OCI-LY1 (cell line): Measurements from ENCODE around the gene LOXL3.

Experiments
- H2AFZ ChIP-seq: fragments of 200-600 bp; sonication (generic), shearing (Covaris generic); 2 replicates; pipeline ENCODE4 v1.6.0; 2014; ENCODE audit warnings: antibody characterized with exemption, mild to moderate bottlenecking, low read length
- H3F3A ChIP-seq: fragments of 200-600 bp; sonication (generic), shearing (Covaris generic); 2 replicates; pipeline ENCODE4 v1.6.0; 2014; ENCODE audit warnings: mild to moderate bottlenecking, antibody characterized with exemption, low read length, moderate library complexity; ENCODE audit not compliant: insufficient read depth
- H3K27ac ChIP-seq: fragments of 200-600 bp; sonication (generic); 2 replicates; pipeline ENCODE4 v1.5.1; 2014; ENCODE audit warnings: low read length, mixed run types, mild to moderate bottlenecking, low read depth; ENCODE audit not compliant: poor library complexity, severe bottlenecking
- H3K27me3 ChIP-seq: fragments of 200-600 bp; sonication (generic); 2 replicates; pipeline ENCODE4 v1.6.0; 2014; ENCODE audit warnings: antibody characterized with exemption, mild to moderate bottlenecking, low read length, moderate library complexity; ENCODE audit not compliant: insufficient read depth
- H3K36me3 ChIP-seq: fragments of 200-600 bp; sonication (generic); 2 replicates; pipeline ENCODE4 v1.6.1; 2014; ENCODE audit warnings: mild to moderate bottlenecking, antibody characterized with exemption, low read length, moderate library complexity, mixed read lengths; ENCODE audit not compliant: insufficient read depth
- H3K4me1 ChIP-seq: fragments of 200-600 bp; sonication (generic); 2 replicates; pipeline ENCODE4 v1.5.1; 2014; ENCODE audit warnings: mild to moderate bottlenecking, low read length, moderate library complexity; ENCODE audit not compliant: insufficient read depth, severe bottlenecking
- H3K4me2 ChIP-seq: fragments of 200-600 bp; sonication (generic), shearing (Covaris generic); 2 replicates; pipeline ENCODE4 v1.6.1; 2014; ENCODE audit warnings: low read length
- H3K4me3 ChIP-seq: fragments of 200-600 bp; sonication (generic); 2 replicates; pipeline ENCODE4 v1.5.1; 2014; ENCODE audit warnings: low read length, low read depth, mild to moderate bottlenecking, mixed read lengths; ENCODE audit not compliant: poor library complexity, severe bottlenecking
- H3K79me2 ChIP-seq: fragments of 200-600 bp; shearing (Covaris generic); 2 replicates; pipeline ENCODE4 v1.6.1; 2016; ENCODE audit warnings: mixed run types, low read length, mixed read lengths; ENCODE audit not compliant: insufficient read depth
- H3K9ac ChIP-seq: fragments of 200-600 bp; sonication (generic), shearing (Covaris generic); 2 replicates; pipeline ENCODE4 v1.6.1; 2014; ENCODE audit warnings: mild to moderate bottlenecking, low read length, mixed read lengths
- H3K9me2 ChIP-seq: fragments of 200-600 bp; sonication (generic), shearing (Covaris generic); 2 replicates; pipeline ENCODE4 v1.6.1; 2014; ENCODE audit warnings: low read depth, mild to moderate bottlenecking, low read length, mixed read lengths
- H3K9me3 ChIP-seq: fragments of 200-600 bp; shearing (Covaris generic); 2 replicates; pipeline ENCODE4 v1.6.1; 2014; ENCODE audit warnings: low read length, mixed read lengths
- H4K20me1 ChIP-seq: fragments of 200-600 bp; sonication (generic), shearing (Covaris generic); 2 replicates; pipeline ENCODE4 v1.6.0; 2016; ENCODE audit warnings: mild to moderate bottlenecking, low read length; ENCODE audit not compliant: insufficient read depth
- CTCF ChIP-seq: fragments of 200-600 bp; sonication (generic), shearing (Covaris generic); IDR thresholded peaks from 2 replicates; pipeline ENCODE4 v1.5.1; 2017; ENCODE audit warnings: mild to moderate bottlenecking, antibody characterized with exemption, low read length, moderate library complexity, mixed read lengths
- EZH2 ChIP-seq: fragments of 200-600 bp; sonication (generic), shearing (Covaris generic); IDR thresholded peaks from 2 replicates; pipeline ENCODE4 v1.8.0; 2017; ENCODE audit warnings: borderline replicate concordance, mixed run types, mild to moderate bottlenecking, antibody characterized with exemption, low read length, moderate library complexity, mixed read lengths

LOXL3 gene

DNA sequence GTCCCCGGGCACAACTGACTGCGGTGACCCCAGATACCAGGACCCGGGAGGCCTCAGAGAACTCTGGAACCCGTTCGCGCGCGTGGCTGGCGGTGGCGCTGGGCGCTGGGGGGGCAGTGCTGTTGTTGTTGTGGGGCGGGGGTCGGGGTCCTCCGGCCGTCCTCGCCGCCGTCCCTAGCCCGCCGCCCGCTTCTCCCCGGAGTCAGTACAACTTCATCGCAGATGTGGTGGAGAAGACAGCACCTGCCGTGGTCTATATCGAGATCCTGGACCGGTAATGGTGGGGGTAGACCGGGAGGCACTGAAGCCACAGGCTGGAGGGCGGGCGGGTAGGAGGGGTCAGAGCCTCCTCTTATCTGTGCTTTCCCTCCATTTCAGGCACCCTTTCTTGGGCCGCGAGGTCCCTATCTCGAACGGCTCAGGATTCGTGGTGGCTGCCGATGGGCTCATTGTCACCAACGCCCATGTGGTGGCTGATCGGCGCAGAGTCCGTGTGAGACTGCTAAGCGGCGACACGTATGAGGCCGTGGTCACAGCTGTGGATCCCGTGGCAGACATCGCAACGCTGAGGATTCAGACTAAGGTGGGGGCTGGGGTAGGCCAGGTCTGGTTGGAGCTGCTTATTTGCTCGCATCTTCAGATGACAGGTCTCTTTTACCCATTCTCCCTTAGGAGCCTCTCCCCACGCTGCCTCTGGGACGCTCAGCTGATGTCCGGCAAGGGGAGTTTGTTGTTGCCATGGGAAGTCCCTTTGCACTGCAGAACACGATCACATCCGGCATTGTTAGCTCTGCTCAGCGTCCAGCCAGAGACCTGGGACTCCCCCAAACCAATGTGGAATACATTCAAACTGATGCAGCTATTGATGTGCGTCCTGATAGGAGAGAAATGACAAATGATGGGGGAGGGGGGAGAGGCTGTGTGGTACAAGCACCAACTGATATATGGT is 23.2 kb downstream of the LOXL3 start:
- no peaks in the 10 kb centered on the region for H3K27me3 ChIP-seq
- H3K36me3 ChIP-seq: peaks cover 57% of the 10 kb centered on the region
- H3K4me2 ChIP-seq: peak overlapping the region; percentile 95
- H3K9me2 ChIP-seq: no peaks in the 10 kb centered on the region
- no peaks in the 10 kb centered on the region for H3K9me3 ChIP-seq
- H4K20me1 ChIP-seq: no peaks in the 10 kb centered on the region
- H2AFZ ChIP-seq: no peak overlapping the region
- peak overlapping the region; percentile 55 for H3K27ac ChIP-seq
- H3K4me3 ChIP-seq: peak overlapping the region; percentile 91
- H3F3A ChIP-seq: no peaks in the 10 kb centered on the region
- peaks cover 29% of the 10 kb centered on the region for H3K4me1 ChIP-seq
- peak overlapping the region; percentile 99 for H3K9ac ChIP-seq
- H3K79me2 ChIP-seq: peaks cover 10% of the 10 kb centered on the region
- TF ChIP-seq CTCF (no peak), EZH2 (no peak)

GRCh38 chr2:74529357-74530238 is 24.1 kb downstream of the LOXL3 start, which contains the start of the genes AUP1 and HTRA2:
Gene AUP1, minus strand, starts transcription at chr2:74529706. Its CDS starts 77 bp downstream, at chr2:74529629.
Gene HTRA2, plus strand, starts transcription at chr2:74529933. Its CDS starts 74 bp downstream, at chr2:74530007.
- Histone ChIP-seq H3K79me2 (peaks cover 10% of the 10 kb centered on the region), H3F3A (no peaks in the 10 kb centered on the region), H3K27me3 (no peaks in the 10 kb centered on the region), H3K9me3 (no peaks in the 10 kb centered on the region), H3K9me2 (no peaks in the 10 kb centered on the region), H3K27ac (peak within 1 kb of the TSS; percentile 78), H2AFZ (no peak within 1 kb of the TSS), H4K20me1 (no peaks in the 10 kb centered on the region), H3K4me2 (peak within 1 kb of the TSS; percentile 95), H3K4me1 (peaks cover 29% of the 10 kb centered on the region), H3K4me3 (peak within 1 kb of the TSS; percentile 91), H3K36me3 (peaks cover 59% of the 10 kb centered on the region), H3K9ac (peak within 1 kb of the TSS; percentile 99)
- TF ChIP-seq CTCF (no peak), EZH2 (no peak)

DNA sequence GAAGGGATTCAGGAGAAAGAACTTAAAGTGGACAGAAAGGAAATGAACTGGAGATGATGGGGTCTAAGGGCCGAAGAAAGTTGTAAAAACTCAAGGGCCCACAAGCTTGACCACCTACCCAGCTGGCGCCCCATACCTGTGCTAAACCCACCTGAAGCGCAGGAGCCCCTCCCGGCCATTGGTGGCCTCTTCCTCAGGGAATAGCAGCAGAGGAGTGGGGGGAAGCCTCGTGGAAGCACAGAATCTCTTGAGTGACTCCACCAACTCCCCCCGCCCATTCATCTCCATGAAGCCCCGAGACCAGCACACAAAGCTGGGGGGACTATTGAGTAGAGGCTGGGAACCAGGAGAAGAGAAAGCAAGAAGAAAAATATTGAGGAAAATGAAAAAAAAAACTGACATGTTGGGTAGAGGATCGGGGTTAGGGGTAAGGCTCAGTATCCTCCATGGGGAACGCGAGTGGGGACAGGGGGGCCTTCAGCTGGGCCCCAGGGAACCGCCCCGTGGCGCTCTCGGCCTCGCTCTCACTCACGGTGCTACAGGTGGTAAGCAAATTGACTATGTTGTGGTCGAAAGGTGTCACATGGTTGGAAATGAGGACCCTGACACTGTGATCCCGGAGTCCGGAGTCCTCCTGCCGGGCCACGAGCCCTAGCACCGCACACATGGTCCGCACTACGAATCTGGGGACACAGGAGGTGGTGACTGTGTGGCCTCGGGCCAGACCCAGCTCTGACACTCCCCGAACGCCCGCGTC is 25.0 kb downstream of the LOXL3 start:
- H3K4me1 ChIP-seq: peaks cover 29% of the 10 kb centered on the region
- H3K79me2 ChIP-seq: peaks cover 10% of the 10 kb centered on the region
- H2AFZ ChIP-seq: no peak overlapping the region

More for the DNA sequence above, 25.0 kb downstream of the LOXL3 start:
- H3K9me3 ChIP-seq: no peaks in the 10 kb centered on the region
- peaks cover 59% of the 10 kb centered on the region for H3K36me3 ChIP-seq
- H3K9ac ChIP-seq: peak overlapping the region; percentile 99
- no peaks in the 10 kb centered on the region for H3F3A ChIP-seq
- H3K9me2 ChIP-seq: no peaks in the 10 kb centered on the region
- no peak for TF ChIP-seq EZH2
- 0 out of 2 replicates have a peak, but pooled peaks have one; percentile 18 for TF ChIP-seq CTCF
- H3K4me2 ChIP-seq: peak overlapping the region; percentile 93
- no peaks in the 10 kb centered on the region for H4K20me1 ChIP-seq
- peak overlapping the region; percentile 91 for H3K4me3 ChIP-seq
- H3K27ac ChIP-seq: peak overlapping the region; percentile 78
- no peaks in the 10 kb centered on the region for H3K27me3 ChIP-seq
